Neural progenitor cell (in vitro differentiated cells): ENCODE data around the gene METTL8.

Experiments
- EZH2phosphoT487 ChIP-seq: fragments of 200-600 bp; sonication (generic); IDR thresholded peaks from 2 replicates; pipeline ENCODE4 v1.6.1; 2017; ENCODE audit warnings: antibody characterized with exemption
- TF ChIP-seq, protein P1 (sequence below): fragments of 200-600 bp; sonication (generic); IDR thresholded peaks from 2 replicates; pipeline ENCODE4 v1.5.1; 2017; ENCODE audit warnings: antibody characterized with exemption, mild to moderate bottlenecking

DNA sequence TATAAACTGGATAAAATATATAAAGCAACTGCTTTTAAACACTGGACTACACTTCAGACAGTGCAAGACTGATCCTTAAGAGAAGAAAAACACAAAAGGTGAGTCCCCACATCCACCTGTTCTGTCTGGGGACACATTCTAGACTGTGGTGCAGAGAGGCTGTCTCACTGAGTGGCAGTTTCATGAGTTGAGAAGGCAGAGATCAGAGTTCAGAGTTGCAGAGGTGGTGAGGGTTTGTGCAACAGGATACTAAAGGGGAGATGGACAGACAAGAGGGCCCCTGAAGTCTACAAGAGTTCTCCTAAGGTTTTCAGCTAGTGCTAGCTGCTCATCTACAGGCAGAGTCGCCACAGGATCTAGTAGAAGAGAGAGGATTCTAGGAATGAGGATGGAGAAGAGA is 68.0 kb downstream of the METTL8 start:
- TF ChIP-seq, protein P1, sequence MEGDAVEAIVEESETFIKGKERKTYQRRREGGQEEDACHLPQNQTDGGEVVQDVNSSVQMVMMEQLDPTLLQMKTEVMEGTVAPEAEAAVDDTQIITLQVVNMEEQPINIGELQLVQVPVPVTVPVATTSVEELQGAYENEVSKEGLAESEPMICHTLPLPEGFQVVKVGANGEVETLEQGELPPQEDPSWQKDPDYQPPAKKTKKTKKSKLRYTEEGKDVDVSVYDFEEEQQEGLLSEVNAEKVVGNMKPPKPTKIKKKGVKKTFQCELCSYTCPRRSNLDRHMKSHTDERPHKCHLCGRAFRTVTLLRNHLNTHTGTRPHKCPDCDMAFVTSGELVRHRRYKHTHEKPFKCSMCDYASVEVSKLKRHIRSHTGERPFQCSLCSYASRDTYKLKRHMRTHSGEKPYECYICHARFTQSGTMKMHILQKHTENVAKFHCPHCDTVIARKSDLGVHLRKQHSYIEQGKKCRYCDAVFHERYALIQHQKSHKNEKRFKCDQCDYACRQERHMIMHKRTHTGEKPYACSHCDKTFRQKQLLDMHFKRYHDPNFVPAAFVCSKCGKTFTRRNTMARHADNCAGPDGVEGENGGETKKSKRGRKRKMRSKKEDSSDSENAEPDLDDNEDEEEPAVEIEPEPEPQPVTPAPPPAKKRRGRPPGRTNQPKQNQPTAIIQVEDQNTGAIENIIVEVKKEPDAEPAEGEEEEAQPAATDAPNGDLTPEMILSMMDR, result no peak
- TF ChIP-seq EZH2phosphoT487, result no peak
